ENCODE results near the gene CEP41. TPM values are rescaled to one million over a fixed set of nuclear protein-coding genes. Genes with fewer than 3 reads are reported as not detected.

The CEP41 gene
- total and polyA plus RNA-seq, 10 of the 15 experiments (the other 5 are each of a cell fraction or from before 2014, with no cell fraction given): 11.4 to 43.0 (median 24.7) TPM

DNA sequence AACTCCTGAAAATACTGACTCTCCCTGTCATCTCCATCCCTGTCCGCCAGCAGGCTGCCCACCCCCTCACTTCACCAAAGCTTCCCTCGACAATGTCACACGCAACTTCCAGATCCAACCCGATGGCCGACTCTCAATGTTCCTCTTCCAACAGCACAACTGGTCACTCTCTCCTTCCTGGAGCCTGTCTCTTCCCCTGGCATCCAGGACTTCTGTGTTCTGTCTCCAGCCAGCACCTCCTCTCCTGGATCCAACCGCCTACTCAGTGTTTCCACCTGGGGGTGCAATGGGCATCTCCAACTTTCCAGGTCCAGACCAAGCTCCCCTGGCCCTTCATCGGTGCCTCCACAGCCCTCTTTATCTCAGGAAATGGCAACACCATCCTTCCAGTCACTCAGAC lies 87.6 kb downstream of the CEP41 start (continued):
- TF ChIP-seq, protein P1, sequence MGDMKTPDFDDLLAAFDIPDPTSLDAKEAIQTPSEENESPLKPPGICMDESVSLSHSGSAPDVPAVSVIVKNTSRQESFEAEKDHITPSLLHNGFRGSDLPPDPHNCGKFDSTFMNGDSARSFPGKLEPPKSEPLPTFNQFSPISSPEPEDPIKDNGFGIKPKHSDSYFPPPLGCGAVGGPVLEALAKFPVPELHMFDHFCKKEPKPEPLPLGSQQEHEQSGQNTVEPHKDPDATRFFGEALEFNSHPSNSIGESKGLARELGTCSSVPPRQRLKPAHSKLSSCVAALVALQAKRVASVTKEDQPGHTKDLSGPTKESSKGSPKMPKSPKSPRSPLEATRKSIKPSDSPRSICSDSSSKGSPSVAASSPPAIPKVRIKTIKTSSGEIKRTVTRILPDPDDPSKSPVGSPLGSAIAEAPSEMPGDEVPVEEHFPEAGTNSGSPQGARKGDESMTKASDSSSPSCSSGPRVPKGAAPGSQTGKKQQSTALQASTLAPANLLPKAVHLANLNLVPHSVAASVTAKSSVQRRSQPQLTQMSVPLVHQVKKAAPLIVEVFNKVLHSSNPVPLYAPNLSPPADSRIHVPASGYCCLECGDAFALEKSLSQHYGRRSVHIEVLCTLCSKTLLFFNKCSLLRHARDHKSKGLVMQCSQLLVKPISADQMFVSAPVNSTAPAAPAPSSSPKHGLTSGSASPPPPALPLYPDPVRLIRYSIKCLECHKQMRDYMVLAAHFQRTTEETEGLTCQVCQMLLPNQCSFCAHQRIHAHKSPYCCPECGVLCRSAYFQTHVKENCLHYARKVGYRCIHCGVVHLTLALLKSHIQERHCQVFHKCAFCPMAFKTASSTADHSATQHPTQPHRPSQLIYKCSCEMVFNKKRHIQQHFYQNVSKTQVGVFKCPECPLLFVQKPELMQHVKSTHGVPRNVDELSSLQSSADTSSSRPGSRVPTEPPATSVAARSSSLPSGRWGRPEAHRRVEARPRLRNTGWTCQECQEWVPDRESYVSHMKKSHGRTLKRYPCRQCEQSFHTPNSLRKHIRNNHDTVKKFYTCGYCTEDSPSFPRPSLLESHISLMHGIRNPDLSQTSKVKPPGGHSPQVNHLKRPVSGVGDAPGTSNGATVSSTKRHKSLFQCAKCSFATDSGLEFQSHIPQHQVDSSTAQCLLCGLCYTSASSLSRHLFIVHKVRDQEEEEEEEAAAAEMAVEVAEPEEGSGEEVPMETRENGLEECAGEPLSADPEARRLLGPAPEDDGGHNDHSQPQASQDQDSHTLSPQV (IDR thresholded peaks at IDR 0.05): no peak
- TF ChIP-seq SUZ12 (IDR thresholded peaks at IDR 0.05; ENCODE audit: unreplicated experiment) (no peak), TAF1 (IDR thresholded peaks at IDR 0.05; ENCODE audit: borderline replicate concordance, low read depth, low read length) (no peak), ZNF207 (IDR thresholded peaks at IDR 0.05; ENCODE audit: borderline replicate concordance) (no peak), GATAD2B (conservative IDR thresholded peaks at IDR 0.05; ENCODE audit: low read depth) (no peak), SMC3 (IDR thresholded peaks at IDR 0.05; ENCODE audit: borderline replicate concordance, low read length) (no peak)
- TF ChIP-seq, protein P2, sequence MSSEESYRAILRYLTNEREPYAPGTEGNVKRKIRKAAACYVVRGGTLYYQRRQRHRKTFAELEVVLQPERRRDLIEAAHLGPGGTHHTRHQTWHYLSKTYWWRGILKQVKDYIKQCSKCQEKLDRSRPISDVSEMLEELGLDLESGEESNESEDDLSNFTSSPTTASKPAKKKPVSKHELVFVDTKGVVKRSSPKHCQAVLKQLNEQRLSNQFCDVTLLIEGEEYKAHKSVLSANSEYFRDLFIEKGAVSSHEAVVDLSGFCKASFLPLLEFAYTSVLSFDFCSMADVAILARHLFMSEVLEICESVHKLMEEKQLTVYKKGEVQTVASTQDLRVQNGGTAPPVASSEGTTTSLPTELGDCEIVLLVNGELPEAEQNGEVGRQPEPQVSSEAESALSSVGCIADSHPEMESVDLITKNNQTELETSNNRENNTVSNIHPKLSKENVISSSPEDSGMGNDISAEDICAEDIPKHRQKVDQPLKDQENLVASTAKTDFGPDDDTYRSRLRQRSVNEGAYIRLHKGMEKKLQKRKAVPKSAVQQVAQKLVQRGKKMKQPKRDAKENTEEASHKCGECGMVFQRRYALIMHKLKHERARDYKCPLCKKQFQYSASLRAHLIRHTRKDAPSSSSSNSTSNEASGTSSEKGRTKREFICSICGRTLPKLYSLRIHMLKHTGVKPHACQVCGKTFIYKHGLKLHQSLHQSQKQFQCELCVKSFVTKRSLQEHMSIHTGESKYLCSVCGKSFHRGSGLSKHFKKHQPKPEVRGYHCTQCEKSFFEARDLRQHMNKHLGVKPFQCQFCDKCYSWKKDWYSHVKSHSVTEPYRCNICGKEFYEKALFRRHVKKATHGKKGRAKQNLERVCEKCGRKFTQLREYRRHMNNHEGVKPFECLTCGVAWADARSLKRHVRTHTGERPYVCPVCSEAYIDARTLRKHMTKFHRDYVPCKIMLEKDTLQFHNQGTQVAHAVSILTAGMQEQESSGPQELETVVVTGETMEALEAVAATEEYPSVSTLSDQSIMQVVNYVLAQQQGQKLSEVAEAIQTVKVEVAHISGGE (CRISPR knock-in tag; IDR thresholded peaks at IDR 0.05): no peak

All from GM12878 (cell line).